HG02870 (cell line): Measurements from ENCODE around the gene KCNJ15.

Source experiments
- ATAC-seq: cut with Tn5 transposase; IDR thresholded peaks from one replicate; pipeline ENCODE4 v1.9.1; 2021; ENCODE audit warnings: mild to moderate bottlenecking, moderate library complexity; ENCODE audit not compliant: unreplicated experiment

The KCNJ15 gene

GRCh38 chr21:38297194-38297631, 40.4 kb downstream of the KCNJ15 start:
- ATAC-seq: no peak

- no peak for ATAC-seq
Measured at GRCh38 chr21:38297871-38298270, 41.1 kb downstream of the KCNJ15 start.

- no peak for ATAC-seq
Measured at GRCh38 chr21:38298832-38299231, 42.0 kb downstream of the KCNJ15 start.

- ATAC-seq: no peak
Measured at GRCh38 chr21:38299671-38300070, 42.9 kb downstream of the KCNJ15 start.

GRCh38 chr21:38300141-38300578, 43.4 kb downstream of the KCNJ15 start:
- ATAC-seq: no peak

GRCh38 chr21:38301321-38302214, 44.8 kb downstream of the KCNJ15 start:
- ATAC-seq: no peak

- no peak for ATAC-seq
Measured at GRCh38 chr21:38303300-38303699, 46.5 kb downstream of the KCNJ15 start.

GRCh38 chr21:38306433-38307141, 49.8 kb downstream of the KCNJ15 start:
- ATAC-seq: no peak

GRCh38 chr21:38307771-38308531, 51.2 kb downstream of the KCNJ15 start:
- no peak for ATAC-seq

- no peak for ATAC-seq
Measured at GRCh38 chr21:38308532-38309119, 51.8 kb downstream of the KCNJ15 start.

- no peak for ATAC-seq
Measured at GRCh38 chr21:38310646-38311485, 54.1 kb downstream of the KCNJ15 start.

- no peak for ATAC-seq
Measured at GRCh38 chr21:38311765-38312164, 55.0 kb downstream of the KCNJ15 start.

- ATAC-seq: no peak
Measured at GRCh38 chr21:38312822-38313221, 56.0 kb downstream of the KCNJ15 start.

GRCh38 chr21:38314558-38314957, 57.8 kb downstream of the KCNJ15 start:
- no peak for ATAC-seq

- ATAC-seq: no peak
Measured at GRCh38 chr21:38315122-38315521, 58.3 kb downstream of the KCNJ15 start.

- ATAC-seq: no peak
Measured at GRCh38 chr21:38319781-38320180, 63.0 kb downstream of the KCNJ15 start.

- no peak for ATAC-seq
Measured at GRCh38 chr21:38321568-38321967, 64.8 kb downstream of the KCNJ15 start.

GRCh38 chr21:38322311-38322950, 65.6 kb downstream of the KCNJ15 start:
- no peak for ATAC-seq

- ATAC-seq: no peak
Measured at GRCh38 chr21:38323721-38324531, 67.1 kb downstream of the KCNJ15 start.
